GM13976 (cell line): ENCODE data around the gene SPOP.
"Not testable (repeated sequence)": the region's sequence is repeated elsewhere in the genome, so short reads cannot be mapped to it uniquely, and the experiment has no call there.

Source experiments
- DNase-seq: peaks from one replicate; pipeline ENCODE4 v3.0.0; 2012; ENCODE audit warnings: low spot score
- in situ Hi-C: fragments of 300-500 bp; cut with MboI; formaldehyde crosslinking; loops from one replicate; pipeline ENCODE4 v1.12.0; 2022; ENCODE audit warnings: low sequenced_read_pairs, mixed read lengths, inconsistent platforms; ENCODE audit not compliant: unreplicated experiment
- TF ChIP-seq, protein P1 (sequence below): IDR thresholded peaks from 2 replicates; pipeline ENCODE4 v1.5.1; 2012; ENCODE audit warnings: borderline replicate concordance, mild to moderate bottlenecking; ENCODE audit not compliant: insufficient read depth; ENCODE audit errors: extremely low read depth, missing control alignments, control extremely low read depth

Gene SPOP

GRCh38 chr17:49573510-49574322, 104.2 kb downstream of the SPOP start:
- no peak for DNase-seq
- in situ Hi-C loops, result loop anchor here (5.0 to 10.0 kb wide), 2 partner anchors 119 to 271 kb away; partner anchors contain the start of gene TAC4
- TF ChIP-seq, protein P1, sequence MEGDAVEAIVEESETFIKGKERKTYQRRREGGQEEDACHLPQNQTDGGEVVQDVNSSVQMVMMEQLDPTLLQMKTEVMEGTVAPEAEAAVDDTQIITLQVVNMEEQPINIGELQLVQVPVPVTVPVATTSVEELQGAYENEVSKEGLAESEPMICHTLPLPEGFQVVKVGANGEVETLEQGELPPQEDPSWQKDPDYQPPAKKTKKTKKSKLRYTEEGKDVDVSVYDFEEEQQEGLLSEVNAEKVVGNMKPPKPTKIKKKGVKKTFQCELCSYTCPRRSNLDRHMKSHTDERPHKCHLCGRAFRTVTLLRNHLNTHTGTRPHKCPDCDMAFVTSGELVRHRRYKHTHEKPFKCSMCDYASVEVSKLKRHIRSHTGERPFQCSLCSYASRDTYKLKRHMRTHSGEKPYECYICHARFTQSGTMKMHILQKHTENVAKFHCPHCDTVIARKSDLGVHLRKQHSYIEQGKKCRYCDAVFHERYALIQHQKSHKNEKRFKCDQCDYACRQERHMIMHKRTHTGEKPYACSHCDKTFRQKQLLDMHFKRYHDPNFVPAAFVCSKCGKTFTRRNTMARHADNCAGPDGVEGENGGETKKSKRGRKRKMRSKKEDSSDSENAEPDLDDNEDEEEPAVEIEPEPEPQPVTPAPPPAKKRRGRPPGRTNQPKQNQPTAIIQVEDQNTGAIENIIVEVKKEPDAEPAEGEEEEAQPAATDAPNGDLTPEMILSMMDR, result no peak

GRCh38 chr17:49572806-49573420, 105.0 kb downstream of the SPOP start:
- TF ChIP-seq, protein P1, result no peak
- in situ Hi-C loops, result loop anchor here (5.0 to 10.0 kb wide), 2 partner anchors 119 to 272 kb away; partner anchors contain the start of gene TAC4
- no peak for DNase-seq

DNA sequence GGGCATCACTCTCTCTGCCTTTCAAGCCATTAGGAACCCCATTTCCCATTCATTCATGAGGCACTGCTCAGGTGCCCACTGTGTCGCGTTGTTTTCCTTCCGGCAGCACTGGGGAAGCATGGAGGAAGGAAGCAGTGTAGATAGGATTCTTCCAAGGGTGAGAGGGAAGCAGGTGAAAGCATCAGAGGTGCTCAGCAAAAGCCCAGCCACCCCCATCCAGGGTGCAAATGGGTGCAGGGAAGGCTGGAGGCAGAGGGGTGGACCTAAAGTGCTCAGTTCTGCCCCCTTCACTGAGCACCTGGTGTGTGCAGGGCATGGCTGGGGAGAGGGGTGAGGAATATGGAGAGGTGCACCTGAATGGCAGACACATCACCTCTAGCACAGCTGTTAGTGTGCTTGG, 105.7 kb downstream of the SPOP start:
- TF ChIP-seq, protein P1, result no peak
- DNase-seq, result no peak
- in situ Hi-C loops, result loop anchor here (5.0 to 10.0 kb wide), 2 partner anchors 120 to 273 kb away; partner anchors contain the start of gene TAC4

GRCh38 chr17:49571764-49572163, 106.1 kb downstream of the SPOP start:
- in situ Hi-C loops, result loop anchor here (5.0 to 10.0 kb wide), 2 partner anchors 121 to 273 kb away; partner anchors contain the start of gene TAC4
- TF ChIP-seq, protein P1, result no peak
- DNase-seq, result no peak

DNA sequence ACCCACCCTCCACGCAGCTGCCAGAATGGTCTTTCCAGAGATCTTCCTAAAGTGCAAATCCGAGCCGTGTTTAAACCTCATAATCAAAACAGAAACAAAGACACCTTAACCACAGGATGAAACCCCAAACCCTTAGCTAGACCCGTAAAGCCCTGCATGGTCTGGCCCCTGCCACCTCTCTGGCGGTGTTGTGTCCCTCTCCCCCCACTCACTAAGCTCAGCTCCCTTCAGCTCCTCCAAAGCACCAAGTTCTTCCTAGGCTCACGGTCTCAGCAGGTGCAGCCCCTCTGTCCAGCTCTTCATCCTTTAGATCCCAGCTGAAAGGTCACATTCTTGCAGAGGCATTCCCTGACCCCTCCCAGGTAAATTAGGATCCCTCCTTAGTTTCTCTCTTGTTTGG, 106.6 kb downstream of the SPOP start:
- TF ChIP-seq, protein P1, result no peak
- no peak for DNase-seq
- in situ Hi-C loops, result loop anchor here (5.0 to 10.0 kb wide), 2 partner anchors 121 to 274 kb away; partner anchors contain the start of gene TAC4

GRCh38 chr17:49570540-49571242, 107.2 kb downstream of the SPOP start:
- in situ Hi-C loops, result loop anchor here (5.0 to 10.0 kb wide), 2 partner anchors 122 to 274 kb away; partner anchors contain the start of gene TAC4

GRCh38 chr17:49568695-49569047, 109.2 kb downstream of the SPOP start:
- not testable (repeated sequence) for DNase-seq
- in situ Hi-C loops, result loop anchor here (10.0 kb wide), 1 partner anchor 436 kb away; no protein-coding TSS in a partner anchor

More at GRCh38 chr17:49570540-49571242, 107.2 kb downstream of the SPOP start:
- TF ChIP-seq, protein P1, result no peak
- DNase-seq, result no peak
